T-helper 17 cell (primary cell): ENCODE results near the gene NME9. TPM values are rescaled to one million over a fixed set of nuclear protein-coding genes. Genes with fewer than 3 reads are reported as not detected.

Experiments
- ATAC-seq: fragments of 150-1000 bp; cut with Tn5 transposase; 2 replicates; pipeline ENCODE4 v1.10.0; 2021; ENCODE audit warnings: mild to moderate bottlenecking, moderate library complexity
- DNase-seq, 3 donors: peaks; one replicate each; pipeline versions ENCODE4 v3.0.0 to v3.0.0-alpha.2; 2020 to 2021
- H3K9me3 ChIP-seq: one replicate; pipeline ENCODE4 v1.7.0; 2013; ENCODE audit warnings: low read length, mild to moderate bottlenecking; ENCODE audit not compliant: control insufficient read depth, poor library complexity, severe bottlenecking
- H3K27ac Mint-ChIP-seq: one replicate; pipeline ENCODE4 v1.8.0; 2022; ENCODE audit warnings: mild to moderate bottlenecking, moderate library complexity, mixed read lengths
- H3K27me3 Mint-ChIP-seq: one replicate; pipeline ENCODE4 v1.8.0; 2022; ENCODE audit warnings: mixed read lengths
- H3K36me3 Mint-ChIP-seq: one replicate; pipeline ENCODE4 v1.8.0; 2022; ENCODE audit warnings: low read depth, mixed read lengths
- H3K4me1 Mint-ChIP-seq: one replicate; pipeline ENCODE4 v1.8.0; 2022; ENCODE audit warnings: mild to moderate bottlenecking, mixed read lengths
- H3K4me3 Mint-ChIP-seq: one replicate; pipeline ENCODE4 v1.8.0; 2022; ENCODE audit warnings: mild to moderate bottlenecking, moderate library complexity, mixed read lengths
- total RNA-seq, 4 donors: library from RNA in 2 of 4; stranded (reverse) in 2 of 4; gene quantifications; one replicate each; pipeline ENCODE4 v1.2.3 and lab custom pipeline; 2022 to 2026

NME9 gene
- total RNA-seq, 2 donors from 2014 or later: 0.60 to 0.85 TPM

DNA sequence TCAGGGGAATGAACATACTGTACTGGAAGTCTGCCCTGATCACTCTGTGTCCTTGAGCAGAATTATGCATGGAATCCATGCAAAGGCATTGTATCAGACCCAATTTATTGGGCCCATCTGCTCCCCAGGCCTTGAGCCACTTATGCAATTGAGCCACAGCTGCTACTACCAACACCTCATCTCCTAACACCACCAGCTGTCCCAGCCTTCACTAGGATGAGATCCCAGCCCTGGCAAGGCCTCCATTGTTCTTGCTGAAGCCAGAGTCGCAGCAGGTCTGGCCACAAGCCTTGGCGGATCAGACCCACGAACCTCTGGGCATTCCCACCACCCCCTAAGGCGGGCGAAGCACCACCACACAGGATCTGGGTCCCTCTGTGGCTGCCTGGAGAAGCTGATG lies 9.2 kb upstream of the NME9 start:
- Mint-ChIP-seq H3K4me1 (no peaks in the 10 kb centered on the region), H3K27me3 (no peaks in the 10 kb centered on the region), H3K36me3 (no peaks in the 10 kb centered on the region), H3K27ac (no peak overlapping the region), H3K4me3 (no peak overlapping the region)
- H3K9me3 ChIP-seq: no peaks in the 10 kb centered on the region
- DNase-seq: no peak
- ATAC-seq: no peak

DNA sequence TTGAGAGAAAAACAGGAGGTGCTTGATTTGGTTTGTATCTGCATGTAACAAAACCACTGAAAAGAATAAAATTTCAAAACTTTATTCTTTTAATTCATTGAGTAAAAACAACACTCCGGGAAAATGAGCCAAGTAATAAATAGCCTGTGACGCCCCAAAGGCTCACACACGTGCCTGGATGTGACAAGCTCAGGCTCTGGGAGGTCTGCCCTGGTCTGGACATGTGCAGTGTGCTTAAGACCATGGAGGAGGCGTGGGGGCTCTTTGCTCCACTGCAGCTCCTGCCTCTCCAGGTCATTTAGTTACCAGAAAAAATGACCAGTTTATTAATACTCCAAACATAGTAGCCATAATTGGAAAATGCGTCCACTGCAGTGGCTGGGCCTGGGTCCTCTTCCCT lies 8.6 kb upstream of the NME9 start:
- Mint-ChIP-seq H3K4me1 (no peaks in the 10 kb centered on the region), H3K27ac (no peak overlapping the region), H3K27me3 (no peaks in the 10 kb centered on the region), H3K36me3 (no peaks in the 10 kb centered on the region), H3K4me3 (no peak overlapping the region)
- no peaks in the 10 kb centered on the region for H3K9me3 ChIP-seq
- ATAC-seq: no peak
- no peak for DNase-seq

DNA sequence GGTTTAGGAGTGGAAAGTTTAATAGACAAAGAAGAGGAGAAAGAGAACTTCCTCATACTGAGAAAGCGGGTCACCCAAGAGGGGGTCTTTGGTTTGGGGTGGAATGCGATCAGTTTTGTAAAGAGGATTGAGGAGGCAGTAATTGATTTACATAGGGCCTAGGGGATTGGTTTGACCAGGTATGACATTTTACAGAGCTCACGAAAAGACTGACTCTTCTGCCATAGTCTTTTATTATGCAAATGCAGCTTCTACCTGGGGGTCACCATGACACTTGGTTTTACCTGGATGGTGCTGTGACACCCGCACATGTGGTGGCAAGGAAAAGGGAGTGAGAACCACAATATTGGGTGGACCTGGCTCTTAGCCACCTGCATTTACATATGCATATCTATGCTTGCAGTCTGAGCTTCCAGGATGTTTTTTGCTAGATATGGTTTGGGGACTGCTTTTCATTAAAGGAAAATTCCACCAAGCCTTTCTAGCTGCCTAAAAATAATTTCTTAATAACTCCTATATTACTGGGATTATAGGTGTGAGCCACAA lies 6.9 kb upstream of the NME9 start:
- Mint-ChIP-seq H3K36me3 (no peaks in the 10 kb centered on the region), H3K27me3 (no peaks in the 10 kb centered on the region), H3K27ac (no peak overlapping the region), H3K4me1 (no peaks in the 10 kb centered on the region), H3K4me3 (no peak overlapping the region)
- DNase-seq: no peak
- no peak for ATAC-seq
- no peaks in the 10 kb centered on the region for H3K9me3 ChIP-seq

DNA sequence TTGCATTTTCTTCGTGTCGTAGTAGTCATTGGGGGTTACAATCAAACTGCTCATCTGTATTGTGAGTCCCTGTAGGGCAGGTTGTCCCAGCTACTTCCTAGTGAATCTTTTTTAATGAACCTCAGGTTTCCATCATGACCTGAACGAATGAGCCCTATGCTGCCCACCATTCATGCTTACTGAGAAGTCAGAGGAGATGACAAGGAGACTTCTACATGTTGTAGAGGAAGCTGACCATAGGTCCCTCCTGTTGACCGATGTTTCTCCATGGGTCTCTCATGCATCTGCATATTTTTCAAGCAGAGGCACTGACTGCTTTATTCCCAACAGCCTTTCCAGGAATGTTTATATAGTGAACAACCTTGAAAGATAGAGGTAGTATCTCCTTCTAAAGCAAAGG lies 5.0 kb upstream of the NME9 start:
- ATAC-seq: no peak
- H3K9me3 ChIP-seq: no peaks in the 10 kb centered on the region
- H3K4me1 Mint-ChIP-seq: peaks cover 8% of the 10 kb centered on the region

DNA sequence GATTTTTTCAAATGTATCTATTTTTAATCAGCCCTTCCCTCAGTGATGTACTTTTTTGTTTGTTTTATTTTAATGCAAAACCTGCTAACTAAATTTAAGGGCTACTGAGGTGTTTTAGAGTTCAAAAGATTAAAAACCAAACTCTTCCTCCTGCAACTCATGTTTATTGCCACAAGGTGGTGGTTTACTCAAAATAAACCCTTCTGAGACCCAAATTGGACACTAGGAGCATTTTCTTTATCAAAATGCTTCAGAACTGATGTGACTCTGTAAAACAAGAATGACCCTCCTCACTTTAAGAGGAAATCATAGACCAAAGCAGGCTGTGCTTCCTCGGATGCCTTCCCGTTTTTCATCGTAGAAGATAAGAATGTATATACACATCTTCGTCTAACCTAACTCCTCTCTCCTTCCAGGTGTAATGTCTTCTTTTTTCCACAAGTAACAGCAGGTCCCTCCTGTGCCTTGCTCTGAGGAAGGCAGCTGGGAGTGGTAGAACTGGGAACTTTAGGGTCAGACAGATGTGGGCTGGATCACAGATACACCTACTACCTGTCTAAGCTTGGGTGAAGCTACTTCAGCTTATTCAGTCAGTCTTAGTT lies 2.9 kb upstream of the NME9 start:
- H3K27ac Mint-ChIP-seq: no peak overlapping the region
- ATAC-seq (no peak), DNase-seq (no peak)
- H3K4me1 Mint-ChIP-seq: peaks cover 20% of the 10 kb centered on the region
- no peaks in the 10 kb centered on the region for H3K9me3 ChIP-seq
- no peak overlapping the region for H3K4me3 Mint-ChIP-seq
- H3K27me3 Mint-ChIP-seq: no peaks in the 10 kb centered on the region
- H3K36me3 Mint-ChIP-seq: no peaks in the 10 kb centered on the region

More for the DNA sequence above, 5.0 kb upstream of the NME9 start:
- Mint-ChIP-seq H3K36me3 (no peaks in the 10 kb centered on the region), H3K27me3 (no peaks in the 10 kb centered on the region), H3K4me3 (no peak overlapping the region), H3K27ac (no peak overlapping the region)
- no peak for DNase-seq

DNA sequence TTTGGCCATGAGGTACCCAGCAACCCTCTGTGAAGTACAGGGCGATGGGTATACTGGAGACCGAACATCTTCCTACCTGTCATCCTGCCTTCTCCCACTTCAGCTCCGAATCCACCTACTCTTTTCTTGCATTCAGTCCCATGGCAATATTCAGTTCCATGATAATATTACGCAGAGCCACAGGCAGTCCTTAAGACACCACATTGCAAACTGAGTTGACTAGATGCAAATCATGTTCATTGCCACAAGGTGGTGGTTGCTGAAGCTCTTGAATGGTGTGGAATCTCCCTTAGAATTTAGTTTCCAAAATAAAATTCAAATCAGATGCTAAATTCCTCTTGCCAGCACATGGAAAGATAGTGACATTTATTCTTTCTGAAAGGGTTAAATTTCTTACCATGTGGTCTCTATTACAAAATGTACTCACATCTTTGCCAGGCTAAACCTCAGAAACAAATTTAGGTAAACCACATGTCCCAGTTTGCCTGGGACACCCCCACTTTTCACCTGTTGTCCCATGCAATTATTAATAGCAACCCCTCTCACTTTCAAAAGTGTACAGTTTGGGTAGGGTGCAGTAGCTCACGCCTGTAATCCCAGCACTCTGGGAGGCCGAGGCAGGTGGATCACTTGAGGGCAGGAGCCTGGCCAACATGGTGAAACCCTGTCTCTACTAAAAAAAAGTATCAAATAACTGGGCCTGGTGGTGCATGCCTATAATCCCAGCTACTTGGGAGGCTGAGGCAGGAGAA lies 1.7 kb upstream of the NME9 start:
- H3K4me1 Mint-ChIP-seq: peaks cover 20% of the 10 kb centered on the region
- no peaks in the 10 kb centered on the region for H3K27me3 Mint-ChIP-seq
- no peaks in the 10 kb centered on the region for H3K36me3 Mint-ChIP-seq
- DNase-seq (no peak), ATAC-seq (no peak)
- no peaks in the 10 kb centered on the region for H3K9me3 ChIP-seq
- H3K4me3 Mint-ChIP-seq: no peak overlapping the region
- peak overlapping the region; percentile 29 for H3K27ac Mint-ChIP-seq

DNA sequence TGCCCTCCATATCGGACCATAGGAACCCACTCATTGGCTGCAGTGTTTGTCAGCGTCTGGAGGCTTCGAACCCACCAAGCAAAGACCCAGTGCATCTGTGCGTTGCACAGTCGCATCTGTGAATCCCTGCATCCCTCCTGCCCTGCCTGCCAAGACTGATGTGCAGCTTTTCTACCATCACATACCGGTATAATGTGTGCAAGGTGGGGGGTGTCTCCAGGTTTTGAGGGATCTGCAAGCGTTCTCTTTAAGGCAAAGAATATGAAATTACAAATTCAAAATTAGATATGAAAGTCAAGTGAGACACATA lies 288 bp upstream of the NME9 start:
- Mint-ChIP-seq H3K36me3 (no peaks in the 10 kb centered on the region), H3K27ac (peak overlapping the region; percentile 94), H3K4me3 (peak overlapping the region; percentile 91), H3K27me3 (no peaks in the 10 kb centered on the region), H3K4me1 (peaks cover 20% of the 10 kb centered on the region)
- no peaks in the 10 kb centered on the region for H3K9me3 ChIP-seq
- DNase-seq (no peak), ATAC-seq (no peak)

DNA sequence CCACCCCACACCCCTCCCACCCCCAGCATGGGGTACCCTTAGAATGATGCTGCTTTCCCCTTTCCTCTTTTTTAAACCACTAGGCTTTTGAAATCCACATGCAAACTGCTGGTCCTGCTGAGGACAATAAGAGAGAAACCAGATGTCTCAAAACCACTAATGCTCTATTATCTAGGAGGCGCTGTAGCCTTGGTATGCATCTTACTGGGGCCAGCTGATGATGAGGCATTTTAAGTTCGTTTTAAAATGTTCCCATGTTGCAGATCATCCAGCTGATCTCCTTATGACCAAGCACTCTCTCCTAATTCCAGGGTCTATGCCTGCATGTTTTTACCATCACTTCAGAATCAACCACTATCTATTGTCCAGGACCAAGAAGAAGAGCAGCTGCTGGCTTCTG lies 1.3 kb downstream of the NME9 start:
- no peak for ATAC-seq
- H3K4me1 Mint-ChIP-seq: peaks cover 27% of the 10 kb centered on the region
- H3K36me3 Mint-ChIP-seq: no peaks in the 10 kb centered on the region
- peak overlapping the region; percentile 74 for H3K4me3 Mint-ChIP-seq
- H3K27ac Mint-ChIP-seq: peak overlapping the region; percentile 94
- H3K27me3 Mint-ChIP-seq: no peaks in the 10 kb centered on the region
- no peaks in the 10 kb centered on the region for H3K9me3 ChIP-seq
- no peak for DNase-seq

DNA sequence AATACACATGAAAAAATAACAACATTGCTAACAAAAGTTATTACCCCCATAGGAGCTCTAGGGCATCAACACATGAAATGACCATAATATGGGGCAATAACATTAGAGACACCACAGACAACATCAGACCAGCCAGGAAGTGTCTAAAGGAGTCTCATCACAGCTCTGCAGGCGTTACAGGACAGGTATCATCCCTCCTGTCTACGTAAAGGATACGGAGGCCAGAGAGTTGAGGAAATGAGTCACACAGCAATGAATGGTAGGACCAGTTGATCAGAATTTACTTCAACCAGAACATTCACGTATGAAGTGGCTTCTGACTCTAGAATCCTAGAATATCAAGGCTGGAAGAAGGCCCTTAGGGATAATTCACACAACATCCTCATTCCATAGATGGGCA lies 1.8 kb downstream of the NME9 start:
- no peaks in the 10 kb centered on the region for H3K27me3 Mint-ChIP-seq
- peak overlapping the region; percentile 94 for H3K27ac Mint-ChIP-seq
- DNase-seq (no peak), ATAC-seq (no peak)
- no peaks in the 10 kb centered on the region for H3K9me3 ChIP-seq
- H3K4me3 Mint-ChIP-seq: peak overlapping the region; percentile 19
- H3K36me3 Mint-ChIP-seq: no peaks in the 10 kb centered on the region
- H3K4me1 Mint-ChIP-seq: peaks cover 27% of the 10 kb centered on the region

DNA sequence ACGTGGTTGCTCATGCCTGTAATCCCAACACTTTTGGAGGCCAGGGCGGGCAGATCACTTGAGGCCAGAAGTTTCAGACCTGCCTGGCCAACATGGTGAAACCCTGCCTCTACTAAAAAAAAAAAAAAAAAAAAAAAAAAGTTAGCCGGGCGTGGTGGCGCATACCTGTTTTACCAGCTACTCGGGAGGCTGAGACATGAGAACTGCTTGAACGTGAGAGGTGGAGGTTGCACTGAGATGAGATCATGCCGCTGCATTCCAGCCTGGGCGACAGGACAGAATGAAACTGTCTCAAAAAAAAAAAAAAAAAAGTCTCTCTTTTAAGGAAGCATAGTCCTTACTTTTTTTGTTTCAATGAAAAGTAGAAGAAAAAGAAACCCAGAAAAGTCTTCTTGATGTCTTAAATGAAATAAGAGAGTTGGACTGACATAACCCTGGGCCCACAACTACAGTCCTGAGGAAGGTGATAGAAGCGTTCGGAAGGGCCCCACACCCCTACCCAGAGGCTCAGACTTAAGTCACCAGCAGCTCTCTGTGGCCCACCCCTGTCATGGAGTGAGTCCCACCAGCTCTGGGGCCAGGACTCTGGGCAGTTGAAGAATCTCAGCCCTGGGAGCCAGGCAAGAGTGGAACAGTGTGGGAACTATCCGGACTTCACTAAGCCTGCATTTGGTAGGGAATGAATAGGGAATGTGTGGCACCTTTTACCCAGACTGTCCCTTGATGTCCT lies 2.6 kb downstream of the NME9 start:
- no peaks in the 10 kb centered on the region for H3K9me3 ChIP-seq
- Mint-ChIP-seq H3K36me3 (no peaks in the 10 kb centered on the region), H3K27ac (peak overlapping the region; percentile 94), H3K4me1 (peaks cover 30% of the 10 kb centered on the region), H3K4me3 (no peak overlapping the region), H3K27me3 (no peaks in the 10 kb centered on the region)
- no peak for DNase-seq
- no peak for ATAC-seq

DNA sequence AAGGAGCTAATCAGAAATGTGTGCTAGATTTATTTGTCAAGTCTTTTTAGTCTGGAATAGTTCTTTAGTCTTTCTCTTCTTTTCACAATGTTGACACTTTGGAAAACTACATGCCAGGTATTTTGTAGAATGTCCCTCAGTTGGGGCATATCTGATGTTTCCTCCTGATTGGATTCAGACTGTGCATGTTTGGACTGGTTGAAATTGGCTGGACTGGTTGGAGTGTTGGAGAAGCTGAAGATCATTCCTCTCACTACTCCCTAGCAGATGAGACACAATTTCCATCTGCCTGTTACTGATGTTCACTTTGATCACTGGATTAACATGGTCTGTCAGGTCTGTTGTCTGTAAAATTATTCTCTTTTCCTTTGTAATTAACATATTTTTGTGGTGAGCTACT lies 3.7 kb downstream of the NME9 start:
- DNase-seq (no peak), ATAC-seq (no peak)
- Mint-ChIP-seq H3K4me1 (peaks cover 30% of the 10 kb centered on the region), H3K27ac (no peak overlapping the region), H3K36me3 (no peaks in the 10 kb centered on the region), H3K27me3 (no peaks in the 10 kb centered on the region), H3K4me3 (no peak overlapping the region)
- no peaks in the 10 kb centered on the region for H3K9me3 ChIP-seq

DNA sequence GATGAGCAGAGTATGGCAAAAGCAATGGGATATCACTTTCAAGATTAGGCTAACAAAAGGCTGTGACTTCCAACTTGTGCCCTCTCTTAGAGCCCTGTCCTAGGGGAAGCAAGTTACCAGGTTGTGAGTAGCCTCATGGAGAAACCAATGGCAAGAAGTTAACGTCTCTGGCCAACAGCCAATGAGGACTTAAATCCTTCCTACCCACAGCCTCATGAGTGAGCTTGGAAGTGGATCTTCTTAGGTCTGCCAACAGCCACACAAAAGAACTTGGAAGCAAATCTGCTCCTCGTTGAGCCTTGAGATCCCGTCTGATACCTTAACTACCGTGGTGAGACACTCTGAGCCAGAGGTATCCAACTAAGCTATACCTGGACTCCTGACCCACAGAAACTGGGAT lies 5.7 kb downstream of the NME9 start:
- no peaks in the 10 kb centered on the region for H3K36me3 Mint-ChIP-seq
- no peak overlapping the region for H3K27ac Mint-ChIP-seq
- no peak overlapping the region for H3K4me3 Mint-ChIP-seq
- peaks cover 23% of the 10 kb centered on the region for H3K4me1 Mint-ChIP-seq
- no peak for DNase-seq
- H3K9me3 ChIP-seq: no peaks in the 10 kb centered on the region
- no peaks in the 10 kb centered on the region for H3K27me3 Mint-ChIP-seq
- no peak for ATAC-seq

DNA sequence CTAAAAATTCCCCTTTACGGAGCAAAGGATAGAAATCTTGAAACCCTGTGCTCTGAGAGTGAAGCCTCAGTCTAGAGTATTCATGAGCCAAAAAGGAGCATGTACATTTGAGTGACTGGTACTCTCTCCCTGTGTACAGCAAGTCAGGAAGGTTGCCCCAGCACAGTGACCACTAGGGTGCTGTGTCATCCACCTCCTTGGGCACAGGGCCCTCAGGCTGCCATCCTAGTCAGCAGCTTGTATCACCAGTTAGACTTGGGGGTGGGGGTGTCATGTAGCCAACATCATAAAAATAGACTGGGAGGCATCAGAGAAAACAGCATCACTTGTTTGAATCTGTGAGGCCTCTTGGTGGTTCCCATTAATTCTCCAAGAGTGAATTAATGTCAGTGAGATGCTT lies 12.0 kb downstream of the NME9 start:
- Mint-ChIP-seq H3K4me3 (no peak overlapping the region), H3K27me3 (no peaks in the 10 kb centered on the region), H3K36me3 (no peaks in the 10 kb centered on the region), H3K27ac (no peak overlapping the region), H3K4me1 (peaks cover 5% of the 10 kb centered on the region)
- H3K9me3 ChIP-seq: no peaks in the 10 kb centered on the region
- no peak for ATAC-seq
- no peak for DNase-seq
